ENCODE results near the gene LHFPL6.

DNA sequence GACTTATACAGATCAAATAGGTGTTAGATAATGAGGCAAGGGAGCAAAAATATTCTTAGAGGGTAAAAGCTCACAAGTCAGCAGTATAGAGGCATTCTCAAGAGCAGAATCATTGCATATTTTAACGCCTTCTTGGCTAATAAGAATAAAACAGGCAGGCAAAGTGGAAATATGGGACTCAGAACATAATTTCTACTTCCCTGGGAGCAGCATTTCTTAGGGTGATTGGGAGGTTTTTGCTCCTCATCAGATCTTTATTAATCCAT, 39.6 kb downstream of the LHFPL6 start:
- TF ChIP-seq POLR2A (IDR thresholded peaks at IDR 0.05): no peak
- TF ChIP-seq, protein P1, sequence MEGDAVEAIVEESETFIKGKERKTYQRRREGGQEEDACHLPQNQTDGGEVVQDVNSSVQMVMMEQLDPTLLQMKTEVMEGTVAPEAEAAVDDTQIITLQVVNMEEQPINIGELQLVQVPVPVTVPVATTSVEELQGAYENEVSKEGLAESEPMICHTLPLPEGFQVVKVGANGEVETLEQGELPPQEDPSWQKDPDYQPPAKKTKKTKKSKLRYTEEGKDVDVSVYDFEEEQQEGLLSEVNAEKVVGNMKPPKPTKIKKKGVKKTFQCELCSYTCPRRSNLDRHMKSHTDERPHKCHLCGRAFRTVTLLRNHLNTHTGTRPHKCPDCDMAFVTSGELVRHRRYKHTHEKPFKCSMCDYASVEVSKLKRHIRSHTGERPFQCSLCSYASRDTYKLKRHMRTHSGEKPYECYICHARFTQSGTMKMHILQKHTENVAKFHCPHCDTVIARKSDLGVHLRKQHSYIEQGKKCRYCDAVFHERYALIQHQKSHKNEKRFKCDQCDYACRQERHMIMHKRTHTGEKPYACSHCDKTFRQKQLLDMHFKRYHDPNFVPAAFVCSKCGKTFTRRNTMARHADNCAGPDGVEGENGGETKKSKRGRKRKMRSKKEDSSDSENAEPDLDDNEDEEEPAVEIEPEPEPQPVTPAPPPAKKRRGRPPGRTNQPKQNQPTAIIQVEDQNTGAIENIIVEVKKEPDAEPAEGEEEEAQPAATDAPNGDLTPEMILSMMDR (IDR thresholded peaks at IDR 0.05): no peak
